HepG2 (cell line): ENCODE data around the gene ABCB10. TPM values are rescaled to one million over a fixed set of nuclear protein-coding genes. Genes with fewer than 3 reads are reported as not detected.

Source experiments
- ATF7-NPFF ChIP-seq: sonication (generic); formaldehyde crosslinking; IDR thresholded peaks from 2 replicates; pipeline ENCODE4 v1.8.1; 2023; ENCODE audit warnings: mild to moderate bottlenecking, low read depth, missing genetic modification reagents, moderate library complexity
- BRD4 ChIP-seq: sonication (generic); formaldehyde crosslinking; IDR thresholded peaks from 2 replicates; pipeline ENCODE4 v1.4.0; 2020; ENCODE audit warnings: missing genetic modification reagents
- CBX5 ChIP-seq: sonication (generic); formaldehyde crosslinking; IDR thresholded peaks from 2 replicates; pipeline ENCODE4 v1.4.0; 2020; ENCODE audit warnings: missing genetic modification reagents, borderline replicate concordance
- CC2D1A ChIP-seq: sonication (generic); formaldehyde crosslinking; IDR thresholded peaks from 2 replicates; pipeline ENCODE4 v1.8.1; 2023; ENCODE audit warnings: mild to moderate bottlenecking, missing genetic modification reagents
- HNF4A ChIP-seq: sonication (generic); formaldehyde crosslinking; IDR thresholded peaks from 2 replicates; pipeline ENCODE4 v1.4.0; 2020; ENCODE audit warnings: missing genetic modification reagents
- KDM2A ChIP-seq: sonication (generic); formaldehyde crosslinking; IDR thresholded peaks from 2 replicates; pipeline ENCODE4 v1.4.0; 2020; ENCODE audit warnings: low read depth, missing genetic modification reagents, borderline replicate concordance
- KDM5A ChIP-seq: fragments of 200-600 bp; sonication (generic); IDR thresholded peaks from 2 replicates; pipeline ENCODE4 v1.7.0; 2018; ENCODE audit warnings: antibody characterized with exemption, mild to moderate bottlenecking, low read length, borderline replicate concordance
- KLF16 ChIP-seq, 2 experiments: sonication (generic) in 1 of 2; formaldehyde crosslinking in 1 of 2; IDR thresholded peaks; 2 replicates each; pipeline versions ENCODE4 v1.6.1 to v1.8.0; 2016 to 2023; ENCODE audit warnings: missing genetic modification reagents in 2 of 2, missing compliant biosample characterization in 1 of 2
- NR1H2 ChIP-seq: sonication (generic); formaldehyde crosslinking; IDR thresholded peaks from 2 replicates; pipeline ENCODE4 v1.8.1; 2022; ENCODE audit warnings: low read depth, missing genetic modification reagents, borderline replicate concordance
- POLR2AphosphoS5 ChIP-seq: IDR thresholded peaks from 2 replicates; pipeline ENCODE4 v1.6.1; 2012; ENCODE audit warnings: low read depth, low read length
- RAD51 ChIP-seq: fragments of 450-650 bp; IDR thresholded peaks from 2 replicates; pipeline ENCODE4 v1.6.1; 2016; ENCODE audit warnings: borderline replicate concordance
- SAFB2 ChIP-seq: sonication (generic); formaldehyde crosslinking; IDR thresholded peaks from 2 replicates; pipeline ENCODE4 v1.5.1; 2020; ENCODE audit warnings: missing genetic modification reagents, low read depth, mild to moderate bottlenecking, borderline replicate concordance
- SALL1 ChIP-seq: sonication (generic); formaldehyde crosslinking; IDR thresholded peaks from 2 replicates; pipeline ENCODE4 v1.8.0; 2022; ENCODE audit warnings: mild to moderate bottlenecking, missing genetic modification reagents
- SOX5 ChIP-seq: IDR thresholded peaks from 2 replicates; pipeline ENCODE4 v1.6.1; 2016; ENCODE audit warnings: borderline replicate concordance
- TCF12 ChIP-seq, 2 experiments: fragments of 450-650 bp in 1 of 2; sonication (generic) in 1 of 2; formaldehyde crosslinking in 1 of 2; IDR thresholded peaks; 2 replicates each; pipeline versions ENCODE4 v1.6.1 to v1.8.0; 2017 to 2022; ENCODE audit warnings: antibody characterized with exemption in 1 of 2, mild to moderate bottlenecking in 1 of 2, missing genetic modification reagents in 1 of 2, moderate library complexity in 1 of 2
- ZBTB7B ChIP-seq: sonication (generic); formaldehyde crosslinking; IDR thresholded peaks from 2 replicates; pipeline ENCODE4 v1.4.0; 2020; ENCODE audit warnings: missing genetic modification reagents
- ZFP62 ChIP-seq: sonication (generic); formaldehyde crosslinking; IDR thresholded peaks from 2 replicates; pipeline ENCODE4 v1.4.0; 2020; ENCODE audit warnings: missing genetic modification reagents
- ZMYM4 ChIP-seq: sonication (generic); formaldehyde crosslinking; IDR thresholded peaks from 2 replicates; pipeline ENCODE4 v1.8.1; 2023; ENCODE audit warnings: mild to moderate bottlenecking, missing genetic modification reagents
- ZNF180 ChIP-seq: sonication (generic); formaldehyde crosslinking; IDR thresholded peaks from 2 replicates; pipeline ENCODE4 v1.4.0; 2020; ENCODE audit warnings: low read depth, missing genetic modification reagents, borderline replicate concordance
- ZNF264 ChIP-seq: sonication (generic); formaldehyde crosslinking; IDR thresholded peaks from 2 replicates; pipeline ENCODE4 v1.4.0; 2020; ENCODE audit warnings: missing genetic modification reagents
- ZNF343 ChIP-seq: sonication (generic); formaldehyde crosslinking; IDR thresholded peaks from 2 replicates; pipeline ENCODE4 v1.4.0; 2020; ENCODE audit warnings: mild to moderate bottlenecking, missing genetic modification reagents
- polyA plus RNA-seq, 8 experiments: library from polyadenylated mRNA; depleted of rRNA in 3 of 8; stranded (reverse) in 7 of 8; unstranded in 1 of 8; fragments of >200 nt; fragmentation: Illumina TruSeq in 4 of 8; extraction: Trizol in 4 of 8; gene quantifications; 2 replicates each; pipeline versions ENCODE4 v1.2.1 to v1.2.3, GENCODE V29; 2011 to 2016; ENCODE audit warnings: low read depth in 4 of 8, missing spikeins in 1 of 8, mixed read lengths in 1 of 8; ENCODE audit not compliant: insufficient read depth in 1 of 8
- total RNA-seq, 5 experiments: library from RNA; depleted of rRNA; stranded (reverse); fragments of >200 nt; fragmentation: Illumina TruSeq; extraction: Trizol; gene quantifications; 2 replicates each; pipeline ENCODE4 v1.2.3, GENCODE V29; 2016; ENCODE audit warnings: low read depth in 1 of 5
- TF ChIP-seq, protein P1 (sequence below): sonication (generic); formaldehyde crosslinking; IDR thresholded peaks from 2 replicates; pipeline ENCODE4 v1.4.0; 2020; ENCODE audit warnings: missing genetic modification reagents
- TF ChIP-seq, protein P2 (sequence below): sonication (generic); formaldehyde crosslinking; IDR thresholded peaks from 2 replicates; pipeline ENCODE4 v1.8.0; 2023; ENCODE audit warnings: mild to moderate bottlenecking, missing genetic modification reagents
- TF ChIP-seq, protein P3 (sequence below): sonication (generic); formaldehyde crosslinking; IDR thresholded peaks from 2 replicates; pipeline ENCODE4 v1.5.0; 2020; ENCODE audit warnings: mild to moderate bottlenecking, missing genetic modification reagents, moderate library complexity

The ABCB10 gene
- total and polyA plus RNA-seq, 2 of the 13 experiments (the other 11 are each of a cell fraction or from before 2014, with no cell fraction given): 11.2 to 28.9 TPM

DNA sequence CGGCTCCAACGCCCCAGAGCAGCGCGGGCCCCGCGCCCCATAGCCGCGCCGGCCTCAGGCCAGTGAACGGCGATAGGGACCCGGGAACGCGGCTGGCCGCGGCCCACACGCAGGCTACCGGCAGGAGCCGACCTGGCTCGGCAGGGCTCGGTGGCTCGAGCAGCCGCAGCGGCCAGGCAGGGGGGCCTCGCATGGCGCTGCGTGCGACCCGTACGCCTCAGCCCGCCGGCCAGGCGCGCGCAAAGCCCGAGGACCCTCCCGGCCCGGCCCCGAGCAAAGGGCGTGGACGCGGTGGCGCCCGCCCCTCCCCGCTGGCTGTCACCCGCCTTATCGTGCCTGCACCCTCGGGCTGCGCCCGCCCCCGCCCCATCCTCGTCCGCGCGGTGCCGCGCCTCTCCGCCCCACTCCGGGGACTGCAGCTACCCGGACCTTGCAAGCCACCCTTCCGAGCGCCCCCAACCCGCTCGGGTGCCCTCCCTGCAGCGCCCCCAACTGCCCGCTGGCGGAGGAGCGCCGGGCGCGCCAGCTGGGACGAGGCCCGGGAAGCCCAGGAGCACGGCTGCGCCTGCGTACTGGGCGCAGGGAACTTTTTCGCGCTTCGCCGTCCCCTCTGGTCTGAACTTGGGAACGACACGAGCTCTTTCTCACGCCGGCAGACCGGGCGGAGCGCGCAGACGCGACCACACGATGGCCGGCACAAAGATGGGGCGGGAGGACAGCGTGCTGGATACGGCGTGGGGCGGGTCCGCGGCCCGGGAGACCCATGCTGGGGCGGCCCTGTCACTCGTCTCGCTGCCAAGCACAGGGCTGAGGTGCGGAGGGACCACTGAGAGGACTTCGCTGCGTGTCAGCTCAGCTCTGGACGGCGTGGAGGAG is at the start of gene ABCB10 (continued):
- TF ChIP-seq, protein P1, sequence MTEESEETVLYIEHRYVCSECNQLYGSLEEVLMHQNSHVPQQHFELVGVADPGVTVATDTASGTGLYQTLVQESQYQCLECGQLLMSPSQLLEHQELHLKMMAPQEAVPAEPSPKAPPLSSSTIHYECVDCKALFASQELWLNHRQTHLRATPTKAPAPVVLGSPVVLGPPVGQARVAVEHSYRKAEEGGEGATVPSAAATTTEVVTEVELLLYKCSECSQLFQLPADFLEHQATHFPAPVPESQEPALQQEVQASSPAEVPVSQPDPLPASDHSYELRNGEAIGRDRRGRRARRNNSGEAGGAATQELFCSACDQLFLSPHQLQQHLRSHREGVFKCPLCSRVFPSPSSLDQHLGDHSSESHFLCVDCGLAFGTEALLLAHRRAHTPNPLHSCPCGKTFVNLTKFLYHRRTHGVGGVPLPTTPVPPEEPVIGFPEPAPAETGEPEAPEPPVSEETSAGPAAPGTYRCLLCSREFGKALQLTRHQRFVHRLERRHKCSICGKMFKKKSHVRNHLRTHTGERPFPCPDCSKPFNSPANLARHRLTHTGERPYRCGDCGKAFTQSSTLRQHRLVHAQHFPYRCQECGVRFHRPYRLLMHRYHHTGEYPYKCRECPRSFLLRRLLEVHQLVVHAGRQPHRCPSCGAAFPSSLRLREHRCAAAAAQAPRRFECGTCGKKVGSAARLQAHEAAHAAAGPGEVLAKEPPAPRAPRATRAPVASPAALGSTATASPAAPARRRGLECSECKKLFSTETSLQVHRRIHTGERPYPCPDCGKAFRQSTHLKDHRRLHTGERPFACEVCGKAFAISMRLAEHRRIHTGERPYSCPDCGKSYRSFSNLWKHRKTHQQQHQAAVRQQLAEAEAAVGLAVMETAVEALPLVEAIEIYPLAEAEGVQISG: peak; percentile 95
- TF ChIP-seq ATF7-NPFF (CRISPR knock-in tag): peak; percentile 79
- peak; percentile 33; the same call in 1 of the 2 replicates for TF ChIP-seq POLR2AphosphoS5
- TF ChIP-seq CC2D1A (CRISPR knock-in tag): 0 out of 2 replicates have a peak, but pooled peaks have one; percentile 48
- TF ChIP-seq, protein P2, sequence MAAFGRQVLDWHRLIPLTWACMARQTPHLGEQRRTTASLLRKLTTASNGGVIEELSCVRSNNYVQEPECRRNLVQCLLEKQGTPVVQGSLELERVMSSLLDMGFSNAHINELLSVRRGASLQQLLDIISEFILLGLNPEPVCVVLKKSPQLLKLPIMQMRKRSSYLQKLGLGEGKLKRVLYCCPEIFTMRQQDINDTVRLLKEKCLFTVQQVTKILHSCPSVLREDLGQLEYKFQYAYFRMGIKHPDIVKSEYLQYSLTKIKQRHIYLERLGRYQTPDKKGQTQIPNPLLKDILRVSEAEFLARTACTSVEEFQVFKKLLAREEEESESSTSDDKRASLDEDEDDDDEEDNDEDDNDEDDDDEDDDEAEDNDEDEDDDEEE: peak; percentile 88; the same call in 1 of the 2 replicates
- peak; percentile 78; the same call in 1 of the 2 replicates for TF ChIP-seq SAFB2 (CRISPR knock-in tag)
- peak; percentile 94 for TF ChIP-seq ZBTB7B (CRISPR knock-in tag)
- no peak for TF ChIP-seq KDM5A
- peak; percentile 70 for TF ChIP-seq ZNF264 (CRISPR knock-in tag)
- peak; percentile 86 for TF ChIP-seq SALL1 (CRISPR knock-in tag)
- TF ChIP-seq NR1H2 (CRISPR knock-in tag): peak; percentile 23; the same call in 1 of the 2 replicates
- TF ChIP-seq, protein P3, sequence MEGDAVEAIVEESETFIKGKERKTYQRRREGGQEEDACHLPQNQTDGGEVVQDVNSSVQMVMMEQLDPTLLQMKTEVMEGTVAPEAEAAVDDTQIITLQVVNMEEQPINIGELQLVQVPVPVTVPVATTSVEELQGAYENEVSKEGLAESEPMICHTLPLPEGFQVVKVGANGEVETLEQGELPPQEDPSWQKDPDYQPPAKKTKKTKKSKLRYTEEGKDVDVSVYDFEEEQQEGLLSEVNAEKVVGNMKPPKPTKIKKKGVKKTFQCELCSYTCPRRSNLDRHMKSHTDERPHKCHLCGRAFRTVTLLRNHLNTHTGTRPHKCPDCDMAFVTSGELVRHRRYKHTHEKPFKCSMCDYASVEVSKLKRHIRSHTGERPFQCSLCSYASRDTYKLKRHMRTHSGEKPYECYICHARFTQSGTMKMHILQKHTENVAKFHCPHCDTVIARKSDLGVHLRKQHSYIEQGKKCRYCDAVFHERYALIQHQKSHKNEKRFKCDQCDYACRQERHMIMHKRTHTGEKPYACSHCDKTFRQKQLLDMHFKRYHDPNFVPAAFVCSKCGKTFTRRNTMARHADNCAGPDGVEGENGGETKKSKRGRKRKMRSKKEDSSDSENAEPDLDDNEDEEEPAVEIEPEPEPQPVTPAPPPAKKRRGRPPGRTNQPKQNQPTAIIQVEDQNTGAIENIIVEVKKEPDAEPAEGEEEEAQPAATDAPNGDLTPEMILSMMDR (CRISPR knock-in tag): peak; percentile 94
- TF ChIP-seq BRD4: peak; percentile 57; the same call in 1 of the 2 replicates
- TF ChIP-seq KLF16 (CRISPR knock-in tag; IDR thresholded peaks at IDR 0.05): peak in 1 of 2 experiments; percentile 85; a peak in 2 of 4 replicates
- TF ChIP-seq RAD51: no peak
- TF ChIP-seq SOX5 (CRISPR knock-in tag): peak; percentile 66
- peak; percentile 11; the same call in 1 of the 2 replicates for TF ChIP-seq CBX5 (CRISPR knock-in tag)
- no peak for TF ChIP-seq TCF12 (IDR thresholded peaks at IDR 0.05)
- TF ChIP-seq TCF12 (CRISPR knock-in tag; IDR thresholded peaks at IDR 0.05): peak; percentile 23; the same call in 1 of the 2 replicates
- TF ChIP-seq KDM2A: no peak; the same call in none of the 2 replicates
- no peak for TF ChIP-seq ZFP62 (CRISPR knock-in tag)
- TF ChIP-seq ZNF343 (CRISPR knock-in tag): peak; percentile 74; the same call in 1 of the 2 replicates
- peak; percentile 48 for TF ChIP-seq HNF4A (CRISPR knock-in tag)
- TF ChIP-seq ZNF180: no peak
- TF ChIP-seq ZMYM4 (CRISPR knock-in tag): peak; percentile 88
